ENCODE data around the gene MEGF6.

The MEGF6 gene

GRCh38 chr1:3650248-3651025, 39.1 kb upstream of the MEGF6 start:
- no peak for DNase-seq (ENCODE audit: low spot score)
- Mint-ChIP-seq H3K36me3 (ENCODE audit: low read depth) (peaks cover 12% of the 10 kb centered on the region), H3K27me3 (ENCODE audit: low read depth) (peaks cover 33% of the 10 kb centered on the region), H3K4me1 (ENCODE audit: low read depth) (peaks cover 17% of the 10 kb centered on the region), H3K4me3 (peak overlapping the region; percentile 82), H3K27ac (no peak overlapping the region), H3K9me3 (no peaks in the 10 kb centered on the region)

GRCh38 chr1:3649342-3650247, 38.3 kb upstream of the MEGF6 start, which contains the start of gene WRAP73:
WRAP73 (minus strand) TSS chr1:3650103; CDS start chr1:3649999, 104 bp downstream.
- Mint-ChIP-seq H3K27ac (peak within 1 kb of the TSS; percentile 41), H3K27me3 (ENCODE audit: low read depth) (peaks cover 25% of the 10 kb centered on the region), H3K36me3 (ENCODE audit: low read depth) (peaks cover 12% of the 10 kb centered on the region)

GRCh38 chr1:3646596-3646995, 35.3 kb upstream of the MEGF6 start:
- H3K36me3 Mint-ChIP-seq (ENCODE audit: low read depth), result peaks cover 19% of the 10 kb centered on the region
- no peak for DNase-seq (ENCODE audit: low spot score)
- H3K27me3 Mint-ChIP-seq (ENCODE audit: low read depth), result peaks cover 9% of the 10 kb centered on the region
- H3K4me1 Mint-ChIP-seq (ENCODE audit: low read depth), result peaks cover 17% of the 10 kb centered on the region
- no peak overlapping the region for H3K27ac Mint-ChIP-seq
- no peak overlapping the region for H3K4me3 Mint-ChIP-seq
- H3K9me3 Mint-ChIP-seq, result no peaks in the 10 kb centered on the region

More at GRCh38 chr1:3649342-3650247, 38.3 kb upstream of the MEGF6 start, which contains the start of gene WRAP73:
- Mint-ChIP-seq H3K4me3 (peak within 1 kb of the TSS; percentile 82), H3K9me3 (no peaks in the 10 kb centered on the region), H3K4me1 (ENCODE audit: low read depth) (peaks cover 17% of the 10 kb centered on the region)
- peak; percentile 93 for DNase-seq (ENCODE audit: low spot score)

- Mint-ChIP-seq H3K4me3 (no peak overlapping the region), H3K27me3 (ENCODE audit: low read depth) (peaks cover 4% of the 10 kb centered on the region), H3K9me3 (no peaks in the 10 kb centered on the region), H3K4me1 (ENCODE audit: low read depth) (peaks cover 17% of the 10 kb centered on the region), H3K27ac (no peak overlapping the region), H3K36me3 (ENCODE audit: low read depth) (peaks cover 19% of the 10 kb centered on the region)
- DNase-seq (ENCODE audit: low spot score), result no peak
Measured at GRCh38 chr1:3645666-3646355, 34.5 kb upstream of the MEGF6 start.

GRCh38 chr1:3645247-3645646, 33.9 kb upstream of the MEGF6 start:
- Mint-ChIP-seq H3K4me1 (ENCODE audit: low read depth) (peaks cover 17% of the 10 kb centered on the region), H3K4me3 (no peak overlapping the region), H3K27me3 (ENCODE audit: low read depth) (peaks cover 2% of the 10 kb centered on the region), H3K36me3 (ENCODE audit: low read depth) (peaks cover 19% of the 10 kb centered on the region), H3K9me3 (no peaks in the 10 kb centered on the region), H3K27ac (no peak overlapping the region)
- DNase-seq (ENCODE audit: low spot score), result no peak

- Mint-ChIP-seq H3K36me3 (ENCODE audit: low read depth) (peaks cover 19% of the 10 kb centered on the region), H3K9me3 (no peaks in the 10 kb centered on the region), H3K27ac (no peak overlapping the region), H3K4me3 (no peak overlapping the region), H3K4me1 (ENCODE audit: low read depth) (peaks cover 15% of the 10 kb centered on the region), H3K27me3 (ENCODE audit: low read depth) (no peaks in the 10 kb centered on the region)
- no peak for DNase-seq (ENCODE audit: low spot score)
Measured at GRCh38 chr1:3644273-3644672, 33.0 kb upstream of the MEGF6 start.

- Mint-ChIP-seq H3K36me3 (ENCODE audit: low read depth) (peaks cover 18% of the 10 kb centered on the region), H3K27ac (no peak overlapping the region), H3K27me3 (ENCODE audit: low read depth) (no peaks in the 10 kb centered on the region), H3K4me1 (ENCODE audit: low read depth) (peaks cover 4% of the 10 kb centered on the region), H3K9me3 (no peaks in the 10 kb centered on the region), H3K4me3 (no peak overlapping the region)
- no peak for DNase-seq (ENCODE audit: low spot score)
Measured at GRCh38 chr1:3642919-3643675, 31.8 kb upstream of the MEGF6 start.

GRCh38 chr1:3641816-3642215, 30.5 kb upstream of the MEGF6 start:
- peaks cover 15% of the 10 kb centered on the region for H3K36me3 Mint-ChIP-seq (ENCODE audit: low read depth)
- DNase-seq (ENCODE audit: low spot score), result no peak
- H3K4me1 Mint-ChIP-seq (ENCODE audit: low read depth), result no peaks in the 10 kb centered on the region
- no peak overlapping the region for H3K4me3 Mint-ChIP-seq
- no peaks in the 10 kb centered on the region for H3K9me3 Mint-ChIP-seq
- no peak overlapping the region for H3K27ac Mint-ChIP-seq
- no peaks in the 10 kb centered on the region for H3K27me3 Mint-ChIP-seq (ENCODE audit: low read depth)

GRCh38 chr1:3641046-3641760, 29.9 kb upstream of the MEGF6 start:
- DNase-seq (ENCODE audit: low spot score), result no peak
- Mint-ChIP-seq H3K27ac (no peak overlapping the region), H3K9me3 (no peaks in the 10 kb centered on the region), H3K4me3 (no peak overlapping the region), H3K36me3 (ENCODE audit: low read depth) (peaks cover 21% of the 10 kb centered on the region), H3K4me1 (ENCODE audit: low read depth) (no peaks in the 10 kb centered on the region), H3K27me3 (ENCODE audit: low read depth) (no peaks in the 10 kb centered on the region)

- Mint-ChIP-seq H3K27me3 (ENCODE audit: low read depth) (no peaks in the 10 kb centered on the region), H3K9me3 (no peaks in the 10 kb centered on the region), H3K27ac (no peak overlapping the region), H3K4me1 (ENCODE audit: low read depth) (no peaks in the 10 kb centered on the region), H3K36me3 (ENCODE audit: low read depth) (peaks cover 23% of the 10 kb centered on the region), H3K4me3 (no peak overlapping the region)
- no peak for DNase-seq (ENCODE audit: low spot score)
Measured at GRCh38 chr1:3640121-3640837, 29.0 kb upstream of the MEGF6 start.

GRCh38 chr1:3639397-3639911, 28.1 kb upstream of the MEGF6 start:
- H3K9me3 Mint-ChIP-seq, result no peaks in the 10 kb centered on the region
- H3K27me3 Mint-ChIP-seq (ENCODE audit: low read depth), result no peaks in the 10 kb centered on the region
- DNase-seq (ENCODE audit: low spot score), result no peak
- no peak overlapping the region for H3K4me3 Mint-ChIP-seq
- no peaks in the 10 kb centered on the region for H3K4me1 Mint-ChIP-seq (ENCODE audit: low read depth)
- no peak overlapping the region for H3K27ac Mint-ChIP-seq
- H3K36me3 Mint-ChIP-seq (ENCODE audit: low read depth), result peaks cover 23% of the 10 kb centered on the region

GRCh38 chr1:3638676-3639075, 27.4 kb upstream of the MEGF6 start:
- H3K9me3 Mint-ChIP-seq, result no peaks in the 10 kb centered on the region
- H3K36me3 Mint-ChIP-seq (ENCODE audit: low read depth), result peaks cover 23% of the 10 kb centered on the region
- H3K27me3 Mint-ChIP-seq (ENCODE audit: low read depth), result no peaks in the 10 kb centered on the region
- no peaks in the 10 kb centered on the region for H3K4me1 Mint-ChIP-seq (ENCODE audit: low read depth)
- no peak overlapping the region for H3K27ac Mint-ChIP-seq
- H3K4me3 Mint-ChIP-seq, result no peak overlapping the region
- DNase-seq (ENCODE audit: low spot score), result no peak
